Measurements from ENCODE around the gene CACNB2.

DNA sequence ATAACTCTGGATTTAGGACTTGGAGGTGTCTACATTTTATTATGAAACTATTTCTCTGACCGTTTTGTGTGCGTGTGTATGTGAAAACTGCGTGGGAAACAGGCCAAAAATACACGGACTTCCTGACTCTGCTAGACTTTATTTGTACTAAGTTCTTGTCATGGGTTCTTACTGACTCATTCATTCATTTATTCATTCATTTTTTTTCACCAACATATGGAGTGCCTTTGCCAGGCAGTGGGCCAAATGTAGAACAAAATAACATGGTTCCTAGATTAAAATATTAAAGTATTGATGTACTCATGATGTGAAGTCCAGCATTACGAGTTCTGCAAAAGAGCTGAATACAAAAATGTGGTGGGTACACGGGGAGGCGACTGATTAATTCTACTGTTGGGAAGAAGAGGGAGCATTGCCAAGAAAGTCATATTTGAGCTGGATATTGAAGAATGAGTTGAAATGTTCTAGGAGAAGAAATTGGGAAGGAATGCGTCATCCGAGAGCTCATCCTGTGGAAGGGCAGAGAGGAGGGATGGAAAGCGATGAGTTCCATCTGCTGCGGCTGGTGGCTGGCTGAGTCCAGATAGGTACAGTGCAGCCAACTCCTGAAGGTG lies 24.6 kb downstream of the CACNB2 start:
- TF ChIP-seq, protein P1, sequence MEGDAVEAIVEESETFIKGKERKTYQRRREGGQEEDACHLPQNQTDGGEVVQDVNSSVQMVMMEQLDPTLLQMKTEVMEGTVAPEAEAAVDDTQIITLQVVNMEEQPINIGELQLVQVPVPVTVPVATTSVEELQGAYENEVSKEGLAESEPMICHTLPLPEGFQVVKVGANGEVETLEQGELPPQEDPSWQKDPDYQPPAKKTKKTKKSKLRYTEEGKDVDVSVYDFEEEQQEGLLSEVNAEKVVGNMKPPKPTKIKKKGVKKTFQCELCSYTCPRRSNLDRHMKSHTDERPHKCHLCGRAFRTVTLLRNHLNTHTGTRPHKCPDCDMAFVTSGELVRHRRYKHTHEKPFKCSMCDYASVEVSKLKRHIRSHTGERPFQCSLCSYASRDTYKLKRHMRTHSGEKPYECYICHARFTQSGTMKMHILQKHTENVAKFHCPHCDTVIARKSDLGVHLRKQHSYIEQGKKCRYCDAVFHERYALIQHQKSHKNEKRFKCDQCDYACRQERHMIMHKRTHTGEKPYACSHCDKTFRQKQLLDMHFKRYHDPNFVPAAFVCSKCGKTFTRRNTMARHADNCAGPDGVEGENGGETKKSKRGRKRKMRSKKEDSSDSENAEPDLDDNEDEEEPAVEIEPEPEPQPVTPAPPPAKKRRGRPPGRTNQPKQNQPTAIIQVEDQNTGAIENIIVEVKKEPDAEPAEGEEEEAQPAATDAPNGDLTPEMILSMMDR (conservative IDR thresholded peaks at IDR 0.05; ENCODE audit: low read depth, low read length): no peak
- TF ChIP-seq EZH2phosphoT487 (IDR thresholded peaks at IDR 0.05; ENCODE audit: borderline replicate concordance, low read length) (no peak), EZH2 (IDR thresholded peaks at IDR 0.05; ENCODE audit: low read length, unreplicated experiment) (no peak)
